ENCODE results near the gene LRBA. TPM values are rescaled to one million over a fixed set of nuclear protein-coding genes. Genes with fewer than 3 reads are reported as not detected.

LRBA gene
- total and polyA plus RNA-seq, 2 of the 4 experiments (the other 2 are of a cell fraction), result 10.2 to 51.6 TPM

- ChIA-PET POLR2A (ENCODE audit: unreplicated experiment) (no interaction called here), CTCF (no interaction called here)
- H4K5ac ChIP-seq (ENCODE audit: low read depth, low read length), result no peak overlapping the region
- no peak overlapping the region for H2AFZ ChIP-seq (replicated peaks; ENCODE audit: low read length, poor library complexity)
- no peak overlapping the region for H3K14ac ChIP-seq (replicated peaks; ENCODE audit: low read depth, low read length)
- no peak overlapping the region for H2BK5ac ChIP-seq (ENCODE audit: low read depth, low read length, poor library complexity, severe bottlenecking)
- no peak overlapping the region for H3K9ac ChIP-seq (ENCODE audit: low read depth, low read length)
- H3K79me1 ChIP-seq (ENCODE audit: low read depth in 1 of 2, low read length in 2 of 2), result no peaks in the 10 kb centered on the region
- no peaks in the 10 kb centered on the region for H3K36me3 ChIP-seq (ENCODE audit: control insufficient read depth, insufficient read depth, low read length)
- no peak overlapping the region; the same call in 1 of the 2 replicates for H4K91ac ChIP-seq (ENCODE audit: insufficient read depth, low read depth, low read length)
- no peak for DNase-seq
- no peaks in the 10 kb centered on the region for H4K20me1 ChIP-seq (ENCODE audit: insufficient read depth, low read length)
- no peaks in the 10 kb centered on the region for H3K27me3 ChIP-seq (ENCODE audit: control insufficient read depth, insufficient read depth, low read length)
- no peak overlapping the region for H3K27ac ChIP-seq (ENCODE audit: insufficient read depth, low read length)
- no peaks in the 10 kb centered on the region for H3K9me1 ChIP-seq (ENCODE audit: insufficient read depth, low read length)
- H2BK20ac ChIP-seq (ENCODE audit: low read depth, low read length), result no peak overlapping the region
- H2BK120ac ChIP-seq (ENCODE audit: low read depth, low read length), result no peak overlapping the region
- WGBS, 2 experiments (ENCODE audit: extremely low coverage in 2 of 2, insufficient read length in 1 of 2), result no CpG with 5 or more reads among the region's 2 CpGs
- no peak for TF ChIP-seq CEBPB (IDR thresholded peaks at IDR 0.05; ENCODE audit: low read depth, low read length)
- TF ChIP-seq CHD1 (IDR thresholded peaks at IDR 0.05; ENCODE audit: low read depth, low read length), result no peak
- TF ChIP-seq USF2 (IDR thresholded peaks at IDR 0.05; ENCODE audit: low read depth, low read length), result no peak
- no peak for TF ChIP-seq MAZ (IDR thresholded peaks at IDR 0.05; ENCODE audit: borderline replicate concordance, low read depth, low read length)
- TF ChIP-seq MXI1 (IDR thresholded peaks at IDR 0.05; ENCODE audit: borderline replicate concordance, low read depth, low read length), result no peak
- TF ChIP-seq RCOR1 (IDR thresholded peaks at IDR 0.05; ENCODE audit: insufficient replicate concordance, low read length), result no peak
- intact Hi-C loops (cut with micrococcal nuclease) (no loop called here), dilution Hi-C loops (cut with HindIII; ENCODE audit: low sequenced_read_pairs, unreplicated experiment) (no loop called here), in situ Hi-C loops (cut with MboI; ENCODE audit: low sequenced_read_pairs) (no loop called here)
- H3K9me3 ChIP-seq (ENCODE audit: control insufficient read depth, insufficient read depth, low read length), result no peaks in the 10 kb centered on the region
- no peak overlapping the region for H4K8ac ChIP-seq (ENCODE audit: low read depth in 2 of 2, low read length in 2 of 2)
- 0 out of 2 replicates have a peak overlapping the region, but pooled peaks have one; percentile 18 for H2AK5ac ChIP-seq (ENCODE audit: low read depth, low read length)
- BruUV-seq (replicated peaks), result no TSS peak
- no peak overlapping the region for H3K4me3 ChIP-seq (ENCODE audit: insufficient read depth, low read depth, low read length)
- no peak overlapping the region for H3K56ac ChIP-seq (ENCODE audit: extremely low read depth, insufficient read depth, low read length)
- H3K4me1 ChIP-seq (ENCODE audit: control insufficient read depth, insufficient read depth, low read length), result no peaks in the 10 kb centered on the region
- no peak for ATAC-seq (ENCODE audit: low read depth)
- H3K23ac ChIP-seq (ENCODE audit: low read depth, low read length), result no peak overlapping the region
- H3K4ac ChIP-seq (ENCODE audit: low read depth, low read length), result no peak overlapping the region
- no peak overlapping the region for H2AK9ac ChIP-seq (replicated peaks; ENCODE audit: low read depth, low read length, poor library complexity)
- H3K18ac ChIP-seq (ENCODE audit: low read depth, low read length), result no peak overlapping the region
- H3K4me2 ChIP-seq (ENCODE audit: low read depth, low read length), result no peak overlapping the region
- H2BK15ac ChIP-seq (ENCODE audit: low read depth, low read length), result no peak overlapping the region
These were observed 270.5 kb downstream of the LRBA start for GRCh38 chr4:150744570-150744969.
